CD4-positive, alpha-beta T cell (primary cell): ENCODE measurements around the gene STAT3. TPM values are rescaled to one million over a fixed set of nuclear protein-coding genes. Genes with fewer than 3 reads are reported as not detected.
A peak's percentile ranks its signal among the peaks of the same experiment; 100 is the strongest.

Experiments used
- ATAC-seq: fragments of 200-7000 bp; cut with Tn5 transposase; one replicate; pipeline ENCODE4 v1.10.0; 2022; ENCODE audit warnings: mild to moderate bottlenecking; ENCODE audit not compliant: poor library complexity
- CTCF ChIA-PET: fragments of 350-600 bp; sonication (Branson Sonifier 250); formaldehyde crosslinking; loops from one replicate; lab custom pipeline; 2021; ENCODE audit warnings: antibody characterized with exemption, inconsistent platforms; lab: Charles Lee
- POLR2A ChIA-PET: fragments of 350-600 bp; sonication (Branson Sonifier 250); formaldehyde crosslinking; loops from one replicate; lab custom pipeline; 2021; ENCODE audit warnings: antibody characterized with exemption, inconsistent platforms; lab: Charles Lee
- DNase-seq, 14 experiments: peaks; one replicate each; pipeline ENCODE4 v3.0.0-alpha.2; 2013 to 2020; ENCODE audit warnings: mixed read lengths in 2 of 14
- H3K27ac ChIP-seq, 2 donors: one replicate each; pipeline versions ENCODE4 v1.5.1 to v1.7.0; 2013; ENCODE audit warnings: low read length in 2 of 2, low read depth in 1 of 2, mild to moderate bottlenecking in 1 of 2
- H3K27me3 ChIP-seq, 2 experiments: 1 replicate in 1 of 2; 2 replicates in 1 of 2; pipeline versions ENCODE4 v1.6.1 to v1.7.0; 2013; ENCODE audit warnings: low read length in 2 of 2, control low read depth in 1 of 2, mild to moderate bottlenecking in 1 of 2, moderate library complexity in 1 of 2; ENCODE audit not compliant: insufficient read depth in 2 of 2, control insufficient read depth in 1 of 2
- H3K36me3 ChIP-seq: one replicate; pipeline ENCODE4 v1.6.1; 2013; ENCODE audit warnings: low read length, control low read depth; ENCODE audit not compliant: insufficient read depth
- H3K4me1 ChIP-seq: one replicate; pipeline ENCODE4 v1.6.1; 2013; ENCODE audit warnings: low read length, control low read depth; ENCODE audit not compliant: insufficient read depth
- H3K4me3 ChIP-seq: one replicate; pipeline ENCODE4 v1.5.1; 2013; ENCODE audit warnings: mild to moderate bottlenecking, low read length, moderate library complexity
- H3K9me3 ChIP-seq, 2 experiments: 1 replicate in 1 of 2; 2 replicates in 1 of 2; pipeline versions ENCODE4 v1.6.1 to v1.7.0; 2013; ENCODE audit warnings: low read length in 2 of 2, mild to moderate bottlenecking in 2 of 2, control low read depth in 1 of 2, moderate library complexity in 1 of 2; ENCODE audit not compliant: control insufficient read depth in 1 of 2, insufficient read depth in 1 of 2
- H3K27ac Mint-ChIP-seq: one replicate; pipeline ENCODE4 v1.8.0; 2020; ENCODE audit warnings: mixed read lengths
- H3K27me3 Mint-ChIP-seq: one replicate; pipeline ENCODE4 v1.8.0; 2021; ENCODE audit warnings: mixed read lengths
- H3K36me3 Mint-ChIP-seq: one replicate; pipeline ENCODE4 v1.8.0; 2021; ENCODE audit warnings: low read depth, mixed read lengths
- H3K4me1 Mint-ChIP-seq: one replicate; pipeline ENCODE4 v1.8.0; 2021; ENCODE audit warnings: low read depth, mixed read lengths
- H3K4me3 Mint-ChIP-seq: one replicate; pipeline ENCODE4 v1.8.0; 2020; ENCODE audit warnings: mild to moderate bottlenecking, mixed read lengths
- H3K9me3 Mint-ChIP-seq: one replicate; pipeline ENCODE4 v1.8.0; 2020; ENCODE audit warnings: mixed read lengths
- intact Hi-C, 2 experiments: fragments of 100-400 bp; cut with DNase I in 1 of 2; cut with micrococcal nuclease in 1 of 2; formaldehyde crosslinking; loops; one replicate each; pipeline versions ENCODE4 v1.15.1 to v1.9.0; 2023 to 2025; cut with DNase I, micrococcal nuclease
- total RNA-seq, 174 experiments: library from RNA in 2 of 174; stranded (reverse) in 2 of 174; gene quantifications; one replicate each; pipeline ENCODE4 v1.2.3 and lab custom pipeline; 2021 to 2026
- TF ChIP-seq, protein P1 (sequence below): fragments of 200-600 bp; IDR thresholded peaks from one replicate; pipeline ENCODE4 v1.8.0; 2022; ENCODE audit warnings: antibody characterized with exemption, mild to moderate bottlenecking

The STAT3 gene
- total RNA-seq, 2 experiments from 2014 or later, result 315 to 319 TPM

DNA sequence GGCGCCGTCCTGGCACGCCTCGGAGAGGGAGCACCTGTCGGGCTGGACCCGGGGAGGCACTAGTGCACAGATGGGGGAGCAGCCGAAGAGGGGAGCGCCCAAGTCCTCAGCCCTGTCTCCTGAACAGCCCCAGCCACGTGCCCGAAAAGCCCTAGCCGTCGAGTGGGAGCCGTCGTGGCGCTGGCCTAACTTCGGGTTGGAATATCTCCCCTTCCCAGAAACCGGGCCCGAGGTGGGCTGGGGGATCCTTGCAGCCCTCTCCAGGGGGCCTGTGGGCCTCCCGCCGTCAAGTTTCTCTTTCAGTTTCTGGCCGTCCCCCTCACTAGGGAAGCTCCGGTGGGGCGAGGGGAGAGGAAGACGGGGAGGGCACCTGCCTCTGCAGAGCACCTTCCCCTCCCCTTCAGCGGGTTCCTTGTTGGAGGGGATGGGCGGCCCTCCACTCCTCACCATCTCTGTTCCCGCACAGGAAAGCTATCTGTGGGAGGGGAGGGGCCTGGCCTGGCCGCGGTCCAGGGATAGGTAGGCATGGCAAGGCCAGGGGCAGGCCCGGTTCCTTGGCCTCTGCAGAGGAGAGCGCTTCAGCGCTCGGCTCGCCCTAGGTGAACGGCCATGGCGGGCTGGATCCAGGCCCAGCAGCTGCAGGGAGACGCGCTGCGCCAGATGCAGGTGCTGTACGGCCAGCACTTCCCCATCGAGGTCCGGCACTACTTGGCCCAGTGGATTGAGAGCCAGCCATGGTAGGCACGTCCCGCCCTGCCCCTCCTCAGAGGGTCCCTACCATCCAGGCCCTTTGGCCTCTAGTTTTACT lies 99.2 kb downstream of the STAT3 start:
- intact Hi-C loops, result loop anchor here in 1 of 2 experiments (1.0 to 2.0 kb wide), 2 partner anchors 12 to 66 kb away; no protein-coding TSS in a partner anchor
- Histone ChIP-seq H3K9me3 (no peaks in the 10 kb centered on the region), H3K27me3 (no peaks in the 10 kb centered on the region), H3K4me1 (peaks cover 53% of the 10 kb centered on the region), H3K27ac (peak overlapping the region; percentile 87 to 89), H3K4me3 (peak overlapping the region; percentile 86), H3K36me3 (peaks cover 24% of the 10 kb centered on the region)
- ChIA-PET CTCF (interaction anchor here (0.6 to 3.0 kb wide), 11 partner anchors 12 to 66 kb away, joined by 3 to 20 read pairs (median 4); no protein-coding TSS in a partner anchor), POLR2A (interaction anchor here (0.8 to 6.6 kb wide), 16 partner anchors 13 to 320 kb away, joined by 3 to 137 read pairs (median 6); partner anchors contain the start of genes DNAJC7, GHDC, KCNH4 and NAGLU)
- H3K27me3 Mint-ChIP-seq, result no peaks in the 10 kb centered on the region
- peaks cover 56% of the 10 kb centered on the region for H3K4me1 Mint-ChIP-seq
- peaks cover 50% of the 10 kb centered on the region for H3K36me3 Mint-ChIP-seq
- H3K9me3 Mint-ChIP-seq, result no peaks in the 10 kb centered on the region
- peak overlapping the region; percentile 92 for H3K4me3 Mint-ChIP-seq
- peak overlapping the region; percentile 95 for H3K27ac Mint-ChIP-seq
- DNase-seq (peak in 13 of 14 experiments; percentile 27 to 84 (median 48)), ATAC-seq (peak; percentile 33)
- TF ChIP-seq, protein P1, sequence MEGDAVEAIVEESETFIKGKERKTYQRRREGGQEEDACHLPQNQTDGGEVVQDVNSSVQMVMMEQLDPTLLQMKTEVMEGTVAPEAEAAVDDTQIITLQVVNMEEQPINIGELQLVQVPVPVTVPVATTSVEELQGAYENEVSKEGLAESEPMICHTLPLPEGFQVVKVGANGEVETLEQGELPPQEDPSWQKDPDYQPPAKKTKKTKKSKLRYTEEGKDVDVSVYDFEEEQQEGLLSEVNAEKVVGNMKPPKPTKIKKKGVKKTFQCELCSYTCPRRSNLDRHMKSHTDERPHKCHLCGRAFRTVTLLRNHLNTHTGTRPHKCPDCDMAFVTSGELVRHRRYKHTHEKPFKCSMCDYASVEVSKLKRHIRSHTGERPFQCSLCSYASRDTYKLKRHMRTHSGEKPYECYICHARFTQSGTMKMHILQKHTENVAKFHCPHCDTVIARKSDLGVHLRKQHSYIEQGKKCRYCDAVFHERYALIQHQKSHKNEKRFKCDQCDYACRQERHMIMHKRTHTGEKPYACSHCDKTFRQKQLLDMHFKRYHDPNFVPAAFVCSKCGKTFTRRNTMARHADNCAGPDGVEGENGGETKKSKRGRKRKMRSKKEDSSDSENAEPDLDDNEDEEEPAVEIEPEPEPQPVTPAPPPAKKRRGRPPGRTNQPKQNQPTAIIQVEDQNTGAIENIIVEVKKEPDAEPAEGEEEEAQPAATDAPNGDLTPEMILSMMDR, result no peak

DNA sequence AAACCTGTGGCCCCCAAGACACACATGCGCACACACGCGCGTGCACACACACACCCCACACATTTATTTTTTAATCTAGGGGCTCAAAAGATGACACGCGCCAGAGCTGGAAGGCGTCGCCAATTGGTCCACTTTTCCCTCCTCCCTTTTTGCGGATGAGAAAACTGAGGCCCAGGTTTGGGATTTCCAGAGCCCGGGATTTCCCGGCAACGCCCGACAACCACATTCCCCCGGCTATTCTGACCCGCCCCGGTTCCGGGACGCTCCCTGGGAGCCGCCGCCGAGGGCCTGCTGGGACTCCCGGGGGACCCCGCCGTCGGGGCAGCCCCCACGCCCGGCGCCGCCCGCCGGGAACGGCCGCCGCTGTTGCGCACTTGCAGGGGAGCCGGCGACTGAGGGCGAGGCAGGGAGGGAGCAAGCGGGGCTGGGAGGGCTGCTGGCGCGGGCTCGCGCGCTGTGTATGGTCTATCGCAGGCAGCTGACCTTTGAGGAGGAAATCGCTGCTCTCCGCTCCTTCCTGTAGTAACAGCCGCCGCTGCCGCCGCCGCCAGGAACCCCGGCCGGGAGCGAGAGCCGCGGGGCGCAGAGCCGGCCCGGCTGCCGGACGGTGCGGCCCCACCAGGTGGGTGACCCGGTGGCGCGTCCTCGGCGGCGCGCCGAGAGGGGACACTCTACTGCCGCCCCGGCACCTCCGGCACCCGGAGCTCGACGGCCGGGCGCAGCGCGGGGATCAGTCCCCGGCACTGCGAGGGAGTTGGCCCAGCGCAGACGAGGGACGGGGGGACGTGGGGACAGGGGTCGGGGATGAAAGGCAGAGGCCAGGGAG lies 100.1 kb downstream of the STAT3 start, which contains the start of gene STAT5A:
Gene STAT5A (plus strand): TSS at position 522 of the 826 bp plus-strand sequence. CDS start 914 bp downstream, outside the sequence.
- peaks cover 19% of the 10 kb centered on the region for H3K36me3 ChIP-seq
- peak within 1 kb of the TSS; percentile 95 for H3K27ac Mint-ChIP-seq
- H3K27me3 Mint-ChIP-seq, result no peaks in the 10 kb centered on the region
- no peaks in the 10 kb centered on the region for H3K9me3 ChIP-seq
- intact Hi-C loops, result loop anchor here (1.0 to 2.0 kb wide), 5 partner anchors 11 to 66 kb away; no protein-coding TSS in a partner anchor
- peak within 1 kb of the TSS; percentile 87 to 89 for H3K27ac ChIP-seq
- no peaks in the 10 kb centered on the region for H3K27me3 ChIP-seq
- H3K4me1 ChIP-seq, result peaks cover 61% of the 10 kb centered on the region
- H3K36me3 Mint-ChIP-seq, result peaks cover 42% of the 10 kb centered on the region
- peak within 1 kb of the TSS; percentile 92 for H3K4me3 Mint-ChIP-seq
- peaks cover 51% of the 10 kb centered on the region for H3K4me1 Mint-ChIP-seq
- peak within 1 kb of the TSS; percentile 86 for H3K4me3 ChIP-seq
- ChIA-PET CTCF (interaction anchor here (0.7 to 3.0 kb wide), 9 partner anchors 11 to 66 kb away, joined by 3 to 20 read pairs (median 4); no protein-coding TSS in a partner anchor), POLR2A (interaction anchor here (0.8 to 6.6 kb wide), 17 partner anchors 12 to 320 kb away, joined by 3 to 137 read pairs (median 5); partner anchors contain the start of genes DNAJC7, GHDC, KCNH4 and NAGLU)
- DNase-seq, result peak; percentile 60 to 92 (median 76)
- TF ChIP-seq, protein P1, result no peak
- no peaks in the 10 kb centered on the region for H3K9me3 Mint-ChIP-seq
- peak; percentile 81 for ATAC-seq
